ENCODE results near the gene ICE1.
A peak's percentile ranks its signal among the peaks of the same experiment; 100 is the strongest.

ICE1 gene

DNA sequence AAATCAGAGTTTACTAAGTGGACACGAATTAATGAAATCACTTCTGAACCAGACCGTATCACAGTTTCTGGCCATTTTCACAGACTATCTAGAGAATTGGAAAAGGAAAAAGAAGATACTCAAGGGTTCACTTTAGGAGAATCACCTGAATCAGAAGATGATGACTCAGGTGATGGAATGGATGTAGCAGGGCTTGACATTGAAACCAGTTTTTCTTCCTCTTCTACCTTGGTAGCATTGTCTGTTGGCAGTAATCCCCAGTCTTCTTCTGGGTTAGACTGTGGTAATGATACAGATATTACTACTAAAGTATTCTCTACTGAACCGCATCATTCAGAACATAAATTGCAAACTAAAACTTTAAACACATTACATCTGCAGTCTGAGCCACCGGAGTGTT is 38.5 kb downstream of the ICE1 start:
- H3K4me3 ChIP-seq (replicated peaks in 1 of 2; ENCODE audit: low read depth in 2 of 2, low read length in 2 of 2) = no peak overlapping the region
- TF ChIP-seq, protein P1, sequence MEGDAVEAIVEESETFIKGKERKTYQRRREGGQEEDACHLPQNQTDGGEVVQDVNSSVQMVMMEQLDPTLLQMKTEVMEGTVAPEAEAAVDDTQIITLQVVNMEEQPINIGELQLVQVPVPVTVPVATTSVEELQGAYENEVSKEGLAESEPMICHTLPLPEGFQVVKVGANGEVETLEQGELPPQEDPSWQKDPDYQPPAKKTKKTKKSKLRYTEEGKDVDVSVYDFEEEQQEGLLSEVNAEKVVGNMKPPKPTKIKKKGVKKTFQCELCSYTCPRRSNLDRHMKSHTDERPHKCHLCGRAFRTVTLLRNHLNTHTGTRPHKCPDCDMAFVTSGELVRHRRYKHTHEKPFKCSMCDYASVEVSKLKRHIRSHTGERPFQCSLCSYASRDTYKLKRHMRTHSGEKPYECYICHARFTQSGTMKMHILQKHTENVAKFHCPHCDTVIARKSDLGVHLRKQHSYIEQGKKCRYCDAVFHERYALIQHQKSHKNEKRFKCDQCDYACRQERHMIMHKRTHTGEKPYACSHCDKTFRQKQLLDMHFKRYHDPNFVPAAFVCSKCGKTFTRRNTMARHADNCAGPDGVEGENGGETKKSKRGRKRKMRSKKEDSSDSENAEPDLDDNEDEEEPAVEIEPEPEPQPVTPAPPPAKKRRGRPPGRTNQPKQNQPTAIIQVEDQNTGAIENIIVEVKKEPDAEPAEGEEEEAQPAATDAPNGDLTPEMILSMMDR (IDR thresholded peaks at IDR 0.05; ENCODE audit: low read depth, low read length) = no peak
- DNase-seq (ENCODE audit: low read depth in 2 of 2) = no peak

DNA sequence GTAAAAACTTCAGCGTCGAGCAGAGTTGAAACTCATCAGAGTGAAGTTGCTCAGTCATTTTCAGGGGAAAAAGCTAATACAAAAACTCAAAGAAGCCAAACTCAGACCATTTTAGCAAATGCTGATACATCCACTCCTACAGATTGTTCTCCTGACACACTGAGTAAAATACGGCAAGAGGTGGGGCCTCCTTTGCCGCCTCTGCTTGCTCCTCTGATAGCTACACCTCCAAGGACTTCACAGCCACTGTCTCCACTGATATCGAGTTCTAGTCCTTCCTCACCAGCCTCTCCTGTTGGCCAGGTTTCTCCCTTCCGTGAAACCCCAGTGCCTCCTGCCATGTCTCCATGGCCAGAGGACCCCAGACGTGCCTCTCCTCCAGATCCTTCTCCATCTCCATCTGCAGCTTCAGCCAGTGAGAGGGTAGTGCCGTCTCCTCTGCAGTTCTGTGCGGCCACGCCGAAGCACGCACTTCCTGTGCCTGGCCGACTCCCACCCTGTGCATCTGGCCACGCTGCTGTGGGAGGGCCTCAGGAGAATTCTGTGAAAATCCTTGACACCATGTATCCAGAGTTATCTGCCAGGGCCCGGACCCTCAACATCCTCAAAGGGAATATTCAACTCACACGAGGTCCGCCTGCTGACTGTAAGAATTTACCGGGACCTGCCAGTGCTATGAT is 41.7 kb downstream of the ICE1 start:
- no peak for DNase-seq (ENCODE audit: low read depth in 2 of 2)
- no peak overlapping the region for H3K4me3 ChIP-seq (replicated peaks in 1 of 2; ENCODE audit: low read depth in 2 of 2, low read length in 2 of 2)
- TF ChIP-seq, protein P1 (IDR thresholded peaks at IDR 0.05; ENCODE audit: low read depth, low read length) = no peak

DNA sequence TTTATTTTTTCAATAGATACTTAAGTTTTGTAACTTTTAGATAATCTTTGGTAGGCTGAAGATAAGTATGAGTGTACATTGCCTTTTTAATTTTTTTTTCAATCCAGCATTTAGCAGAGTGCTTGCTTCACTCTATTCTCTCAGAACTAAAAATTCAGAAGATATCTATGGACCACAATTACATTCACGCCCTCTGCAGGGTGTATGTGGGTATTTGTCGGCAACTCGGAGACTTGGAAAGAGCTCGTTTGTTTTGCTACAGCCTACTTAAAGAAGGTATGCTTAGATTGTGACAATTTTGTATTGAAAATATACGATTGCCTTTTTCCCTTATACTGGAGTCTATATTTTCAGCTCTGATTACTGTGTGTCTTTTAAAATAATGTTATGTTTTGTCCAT is 43.8 kb downstream of the ICE1 start:
- DNase-seq (ENCODE audit: low read depth in 2 of 2) = no peak
- TF ChIP-seq, protein P1 (IDR thresholded peaks at IDR 0.05; ENCODE audit: low read depth, low read length) = no peak
- H3K4me3 ChIP-seq (replicated peaks in 1 of 2; ENCODE audit: low read depth in 2 of 2, low read length in 2 of 2) = no peak overlapping the region

DNA sequence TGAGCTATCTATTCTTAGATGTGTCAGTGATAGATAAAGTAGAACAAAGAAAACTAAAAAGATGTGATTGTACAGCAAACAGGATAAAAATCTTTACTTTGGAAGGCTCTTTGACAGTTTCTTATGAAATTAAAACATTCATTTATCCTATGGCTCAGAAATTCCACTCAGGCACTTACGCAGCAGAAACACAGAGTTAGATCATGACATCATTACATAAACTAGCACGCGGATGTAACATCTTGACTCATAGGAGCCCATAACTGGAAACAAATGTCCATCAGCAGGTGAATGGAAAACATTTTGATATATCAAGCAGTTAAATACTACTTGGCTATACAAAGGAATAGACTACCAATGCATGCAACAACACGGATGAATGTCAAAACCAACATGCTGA is 45.3 kb downstream of the ICE1 start:
- peak in 1 of 2 donors; percentile 62 for DNase-seq (ENCODE audit: low read depth in 2 of 2)
- TF ChIP-seq, protein P1 (IDR thresholded peaks at IDR 0.05; ENCODE audit: low read depth, low read length) = no peak

DNA sequence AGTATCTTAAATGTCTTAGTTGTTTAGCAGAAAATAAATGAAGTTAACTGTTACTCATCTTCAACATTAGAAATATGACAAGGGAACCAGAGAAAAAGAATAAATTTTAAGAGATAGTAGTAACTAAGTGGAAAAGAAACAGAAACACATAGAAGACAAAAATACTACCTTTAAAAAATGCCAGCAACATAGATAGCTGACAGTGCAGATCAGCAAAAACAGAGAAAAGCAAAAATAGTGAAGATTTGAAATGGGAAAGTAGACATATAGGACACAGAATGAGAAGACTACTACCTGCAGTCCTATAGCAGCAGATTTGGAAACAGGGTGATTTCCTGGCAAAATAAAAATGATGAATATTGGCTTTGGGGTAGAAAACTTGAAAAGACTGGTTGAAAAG is 48.5 kb downstream of the ICE1 start:
- no peak overlapping the region for H3K4me3 ChIP-seq (replicated peaks in 1 of 2; ENCODE audit: low read depth in 2 of 2, low read length in 2 of 2)
- no peak for DNase-seq (ENCODE audit: low read depth in 2 of 2)
- TF ChIP-seq, protein P1 (IDR thresholded peaks at IDR 0.05; ENCODE audit: low read depth, low read length) = no peak

More for the DNA sequence above, 45.3 kb downstream of the ICE1 start:
- H3K4me3 ChIP-seq (replicated peaks in 1 of 2; ENCODE audit: low read depth in 2 of 2, low read length in 2 of 2) = no peak overlapping the region

DNA sequence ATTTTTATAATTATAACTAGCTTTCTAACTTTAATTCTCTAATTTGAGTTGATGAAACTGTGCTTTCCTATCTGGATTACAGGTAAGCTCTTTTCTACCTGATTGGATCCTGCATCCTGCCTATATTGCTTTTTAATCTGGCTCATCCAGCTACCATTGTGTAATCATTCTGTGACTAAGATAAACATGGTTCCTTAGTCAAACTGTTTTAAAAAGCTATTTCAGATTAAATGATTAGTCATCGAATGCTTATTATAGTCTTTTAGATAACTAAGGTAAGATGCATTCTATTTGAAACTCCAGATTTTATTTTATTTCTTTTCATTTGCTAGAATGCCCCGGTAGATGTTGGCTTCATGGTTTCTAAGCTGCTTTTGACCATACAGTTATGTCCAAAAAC is 50.7 kb downstream of the ICE1 start:
- TF ChIP-seq, protein P1 (IDR thresholded peaks at IDR 0.05; ENCODE audit: low read depth, low read length) = no peak
- no peak overlapping the region for H3K4me3 ChIP-seq (replicated peaks in 1 of 2; ENCODE audit: low read depth in 2 of 2, low read length in 2 of 2)
- DNase-seq (ENCODE audit: low read depth in 2 of 2) = peak in 1 of 2 donors; percentile 55

DNA sequence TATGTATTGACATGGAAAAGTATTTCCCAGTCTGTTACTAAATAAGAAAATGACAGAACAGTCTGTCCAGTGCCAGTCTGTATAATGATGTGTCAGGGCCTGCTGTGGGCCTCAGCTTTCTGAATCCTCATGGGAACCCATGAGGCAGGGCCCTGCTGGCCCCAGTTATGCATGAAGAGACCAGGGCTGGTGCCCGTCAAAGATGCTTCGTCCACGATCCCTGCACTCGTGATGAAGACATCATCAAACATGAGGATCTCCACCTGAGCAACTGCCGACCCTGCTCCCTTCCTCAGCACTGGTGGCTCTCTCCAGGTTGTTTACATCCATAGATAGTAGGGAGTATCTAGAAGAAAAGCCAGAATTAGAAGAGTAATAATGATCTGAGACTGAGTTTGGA is 52.5 kb downstream of the ICE1 start:
- DNase-seq (ENCODE audit: low read depth in 2 of 2) = no peak
- TF ChIP-seq, protein P1 (IDR thresholded peaks at IDR 0.05; ENCODE audit: low read depth, low read length) = no peak
- no peak overlapping the region for H3K4me3 ChIP-seq (replicated peaks in 1 of 2; ENCODE audit: low read depth in 2 of 2, low read length in 2 of 2)
